NCI-H524 (cell line): ENCODE measurements around the gene GRID1.

ENCODE experiments used
- DNase-seq, 2 experiments: peaks; one replicate each; lab custom pipeline; 2025; lab: John Stamatoyannopoulos, UW

The GRID1 gene

GRCh38 chr10:86370006-86370585 lies 3.5 kb upstream of the GRID1 start:
- no peak for DNase-seq

GRCh38 chr10:86368987-86369386 lies 2.4 kb upstream of the GRID1 start:
- no peak for DNase-seq

GRCh38 chr10:86368046-86368445 lies 1.5 kb upstream of the GRID1 start:
- DNase-seq: no peak

- no peak for DNase-seq
Observed at GRCh38 chr10:86367152-86367951, 757 bp upstream of the GRID1 start.

- no peak for DNase-seq
Observed at GRCh38 chr10:86366902-86367151, 232 bp upstream of the GRID1 start.

- DNase-seq: no peak
Observed at GRCh38 chr10:86365346-86366032, 1.1 kb downstream of the GRID1 start.

GRCh38 chr10:86364491-86365345 lies 1.9 kb downstream of the GRID1 start:
- DNase-seq: no peak

- DNase-seq: no peak
Observed at GRCh38 chr10:86363833-86364490, 2.6 kb downstream of the GRID1 start.

GRCh38 chr10:86363184-86363832 lies 3.3 kb downstream of the GRID1 start:
- DNase-seq: peak in 1 of 2 experiments; percentile 42

- DNase-seq: no peak
Observed at GRCh38 chr10:86362586-86363183, 3.9 kb downstream of the GRID1 start.

- no peak for DNase-seq
Observed at GRCh38 chr10:86362129-86362527, 4.5 kb downstream of the GRID1 start.

GRCh38 chr10:86361156-86362128 lies 5.2 kb downstream of the GRID1 start:
- no peak for DNase-seq

GRCh38 chr10:86360657-86361056 lies 5.9 kb downstream of the GRID1 start:
- DNase-seq: no peak

GRCh38 chr10:86359954-86360353 lies 6.6 kb downstream of the GRID1 start:
- DNase-seq: no peak

- DNase-seq: no peak
Observed at GRCh38 chr10:86359111-86359510, 7.5 kb downstream of the GRID1 start.

GRCh38 chr10:86357676-86358075 lies 8.9 kb downstream of the GRID1 start:
- DNase-seq: no peak

- DNase-seq: no peak
Observed at GRCh38 chr10:86357041-86357440, 9.6 kb downstream of the GRID1 start.

- DNase-seq: no peak
Observed at GRCh38 chr10:86356296-86356695, 10.3 kb downstream of the GRID1 start.

- peak in 1 of 2 experiments; percentile 14 for DNase-seq
Observed at GRCh38 chr10:86355571-86356038, 11.0 kb downstream of the GRID1 start.
